Heart left ventricle (tissue), 13 donors: ENCODE data around the gene FOXP1.

Experiments
- CTCF ChIP-seq, 12 donors: fragments of 200-600 bp; sonication (generic) in 4 of 12; IDR thresholded peaks; one replicate each; pipeline versions ENCODE4 v1.5.0 to v1.8.0; 2018 to 2022; ENCODE audit warnings: antibody characterized with exemption in 12 of 12, mild to moderate bottlenecking in 5 of 12
- POLR2A ChIP-seq, 2 donors: fragments of 450-650 bp; IDR thresholded peaks; one replicate each; pipeline ENCODE4 v1.6.1; 2017; ENCODE audit warnings: antibody characterized with exemption in 2 of 2, mild to moderate bottlenecking in 2 of 2, moderate library complexity in 2 of 2
- donor health status: ischemic (EF 13 %, LVEDD 7.1; RV severe dilation, severe dysfunction).
- donor health status: DM: no; HTN: yes; CAD: no.
- donor health status: DM: no; HTN: no; CAD: no.
- donor health status: ischemic (EF 25% LVEDD 6.9; RV normal size, moderate dysfunction).
- donor health status: ischemic (EF 25% LVEDD 5.7; RV mildly dilated, moderate dysfunction).
- donor health status: ischemic (EF 35%, LVEDD 5.7; RV mildly dilated, moderate dysfunction).
- donor health status: nonischemic (EF 11% LVEDD 7.7; RV severe dilation, severe dysfunction).
- donor health status: DM: yes; HTN: yes; CAD: no.
- donor health status: PGD.
- donor health status: ischemic (EF 29% LVEDD 5.4; RV normal size, mild dysfunction).
- donor health status: nonischemic (EF 23%, LVEDD 6.1; RV moderate dilation, normal function).

DNA sequence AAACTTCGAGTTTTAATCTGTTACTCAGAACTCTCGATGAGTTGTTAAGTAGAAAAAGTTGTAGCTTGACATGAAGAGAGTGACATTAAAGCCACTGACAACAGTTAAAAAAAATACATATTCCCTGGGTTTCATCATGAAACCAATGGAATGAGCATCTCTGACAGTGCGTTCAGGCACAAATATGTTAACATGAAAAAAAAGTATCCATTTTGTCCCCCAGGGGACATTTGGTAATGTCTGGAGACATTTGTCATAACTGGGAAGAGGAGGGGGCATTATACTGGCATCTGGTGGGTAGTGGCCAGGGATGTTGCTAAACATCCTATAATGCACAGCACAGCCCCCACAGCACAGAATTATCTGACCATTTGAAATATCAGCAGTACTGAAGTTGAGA lies 14.8 kb upstream of the FOXP1 start:
- TF ChIP-seq CTCF (IDR thresholded peaks at IDR 0.05) (no peak), POLR2A (IDR thresholded peaks at IDR 0.05) (no peak)
